T-helper 9 cell (primary cell): ENCODE data around the gene CTIF.
"Not testable (repeated sequence)": the region's sequence is repeated elsewhere in the genome, so short reads cannot be mapped to it uniquely, and the experiment has no call there.

Source experiments
- DNase-seq: peaks from one replicate; pipeline ENCODE4 v3.0.0-alpha.2; 2020
- total RNA-seq, 2 donors: gene quantifications; one replicate each; lab custom pipeline; 2026; lab: John Stamatoyannopoulos, UW

The CTIF gene
- 7.7 to 17.1 reads per million in 2 donors for total RNA-seq

DNA sequence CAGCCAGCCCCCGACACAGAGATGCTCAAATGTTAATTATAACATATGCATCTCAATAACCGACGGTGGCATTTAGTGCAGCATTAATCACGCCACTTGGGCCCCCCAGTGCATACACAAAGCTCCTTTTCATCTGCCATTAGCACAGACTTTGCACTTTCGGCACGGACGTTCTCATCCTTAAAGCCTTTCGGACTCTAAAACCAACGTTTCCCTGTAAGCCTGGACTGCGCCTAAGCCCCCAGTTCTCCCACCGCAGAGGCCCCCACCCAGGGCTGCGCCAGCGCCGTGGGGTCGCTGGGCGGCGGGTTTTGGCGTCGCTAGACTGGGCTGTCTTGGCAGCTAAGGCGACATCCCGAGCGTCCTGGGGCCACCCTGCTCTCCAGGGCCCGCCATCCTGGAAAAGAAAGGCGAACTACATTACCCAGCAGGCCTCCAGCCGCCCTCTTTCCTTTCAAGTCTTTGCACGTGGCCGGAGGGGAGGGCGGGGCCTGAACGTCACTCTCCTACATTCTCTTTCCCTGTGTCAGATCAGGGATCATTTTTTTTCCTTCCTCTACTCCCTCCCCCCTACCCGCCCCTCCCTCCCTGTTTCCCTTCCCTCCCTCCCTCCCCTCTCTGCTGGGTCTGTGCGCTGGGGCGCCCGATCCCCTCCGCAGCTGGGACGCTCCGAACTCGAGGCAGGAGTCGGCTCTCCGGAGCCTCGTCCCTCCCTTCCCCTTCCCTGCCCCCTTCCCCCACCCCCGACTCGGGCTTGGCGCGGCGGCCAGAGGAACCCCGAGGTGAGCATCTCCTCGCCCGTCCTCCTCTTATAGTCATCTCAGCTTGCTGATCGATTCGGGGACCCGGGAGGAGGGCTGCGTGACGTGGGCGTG lies at the start of gene CTIF:
Gene CTIF, plus strand, starts transcription at position 501 of the 875 bp plus-strand sequence. CDS start 80,535 bp downstream, outside the sequence.
- DNase-seq, result peak; percentile 45

DNA sequence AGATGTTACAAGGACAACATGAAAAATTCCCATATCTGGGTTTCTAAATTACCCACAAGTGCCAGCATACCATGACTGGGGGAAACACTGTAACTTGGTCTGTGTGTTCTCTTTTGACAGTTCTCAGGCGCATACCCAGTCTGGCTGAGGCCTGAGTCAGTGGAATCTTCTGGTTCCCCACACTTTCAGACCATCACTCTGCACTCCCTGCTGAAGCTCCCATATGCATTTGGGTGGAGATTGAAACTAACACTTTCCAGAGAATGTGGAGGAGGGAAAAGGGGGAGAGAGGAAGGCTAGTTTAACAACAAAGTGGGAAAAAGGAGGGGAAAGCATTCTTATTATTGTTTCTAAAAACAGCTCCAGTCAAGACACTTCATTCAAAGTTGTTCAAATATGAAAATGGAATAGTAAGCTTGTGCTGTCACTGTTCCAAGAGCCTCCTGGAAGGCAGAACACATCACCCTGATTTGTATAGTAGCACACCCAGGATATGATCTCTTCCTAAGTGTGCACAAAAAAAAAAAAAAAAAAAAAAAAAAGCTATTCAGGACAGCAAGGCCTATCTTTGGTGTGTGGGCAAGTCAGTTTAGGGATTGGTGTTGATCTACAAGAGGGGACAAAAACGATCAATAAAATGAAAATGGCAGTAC lies 48.1 kb upstream of the CTIF start:
- DNase-seq, result no peak

DNA sequence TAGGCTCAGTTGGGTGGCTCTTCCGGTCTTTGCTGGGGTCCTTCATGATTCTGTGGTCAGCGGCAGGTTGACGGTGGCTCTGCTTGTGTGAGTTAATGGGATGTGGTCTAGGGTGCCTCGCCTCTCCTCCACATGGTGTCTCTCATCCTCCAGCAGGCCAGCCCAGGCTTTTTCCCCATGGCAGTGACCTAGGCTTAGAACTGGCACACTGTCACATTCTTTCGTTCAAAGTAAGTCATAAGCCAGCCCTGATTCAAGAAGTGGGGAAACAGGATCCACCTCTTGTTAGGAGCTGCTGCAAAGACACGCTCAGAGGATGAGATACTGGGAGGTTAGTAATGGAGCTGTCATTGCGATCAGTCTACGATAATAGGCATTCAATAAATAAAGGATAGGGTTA lies 46.0 kb upstream of the CTIF start:
- DNase-seq, result no peak

DNA sequence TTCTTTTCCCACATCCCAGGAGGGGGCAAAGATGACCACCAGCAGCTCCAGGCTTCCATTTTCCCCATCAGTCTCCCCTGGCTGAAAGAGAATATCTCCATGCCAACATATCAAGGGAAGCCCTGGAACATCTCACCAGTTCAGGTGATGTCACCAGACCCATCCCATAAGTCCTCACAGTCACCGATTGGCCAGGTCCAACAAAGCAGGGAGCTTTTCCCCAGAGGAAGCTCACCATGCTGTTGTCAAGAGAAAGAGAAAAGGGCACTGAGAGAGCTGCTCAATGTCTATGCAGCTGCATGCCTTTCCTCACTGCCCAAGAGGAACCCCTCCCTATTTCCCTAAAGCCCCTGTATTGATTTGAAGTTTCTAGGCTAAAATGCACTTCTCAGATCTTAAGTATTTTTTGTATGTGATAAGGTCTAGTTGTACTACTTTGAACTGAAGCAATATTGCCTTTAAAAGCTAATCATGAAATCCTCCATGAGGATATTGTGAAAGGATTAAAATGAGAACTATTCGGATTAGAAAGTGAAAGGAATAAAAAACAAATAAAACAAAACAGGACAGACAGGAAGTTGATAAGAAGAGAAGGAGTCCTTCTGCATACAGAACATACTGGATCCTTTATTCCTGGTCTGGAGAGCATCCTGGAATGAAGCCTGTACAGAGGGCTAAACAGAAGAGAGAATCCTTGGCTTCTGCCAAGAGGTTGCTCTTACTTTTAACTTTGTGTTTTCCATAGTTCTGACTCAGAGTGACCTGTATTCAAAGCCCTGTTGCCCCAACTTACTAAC lies 45.2 kb upstream of the CTIF start:
- no peak for DNase-seq

GRCh38 chr18:48497863-48498262 lies 41.0 kb upstream of the CTIF start:
- DNase-seq, result no peak

DNA sequence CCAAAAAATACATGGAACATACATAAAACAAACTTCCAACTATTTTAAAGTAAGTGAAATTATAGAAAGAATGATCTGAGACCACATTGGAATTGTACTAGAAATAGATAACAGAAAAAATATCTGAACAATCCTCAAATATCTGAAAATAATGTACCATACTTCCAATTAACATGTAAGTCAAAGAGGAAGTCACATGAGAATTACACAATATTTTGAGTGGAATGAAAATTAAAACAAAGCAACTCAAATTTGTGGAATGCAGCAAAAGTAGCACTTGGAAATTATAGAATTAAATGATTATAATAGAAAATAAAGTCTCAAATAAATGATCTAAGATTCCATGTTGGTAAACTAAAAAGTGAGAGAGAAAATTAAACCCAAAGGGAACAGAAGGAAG lies 38.3 kb upstream of the CTIF start:
- DNase-seq, result no peak

DNA sequence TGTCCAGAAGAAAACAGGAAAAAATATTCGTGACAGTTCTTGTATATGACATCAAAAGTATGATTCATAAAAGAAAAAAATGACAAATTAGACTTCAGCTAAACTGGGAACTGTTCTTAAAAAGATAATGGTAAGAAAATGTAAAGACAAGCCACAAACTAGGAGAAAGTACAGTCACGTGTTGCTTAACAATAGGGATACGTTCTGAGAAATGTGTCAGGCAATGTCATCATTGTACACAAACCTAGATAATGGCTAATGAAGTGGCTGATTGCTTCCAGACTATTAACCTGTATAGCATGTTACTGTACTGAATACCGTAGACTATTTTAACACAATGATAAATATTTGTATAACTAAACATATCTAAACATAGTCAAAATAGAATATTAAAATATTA lies 35.9 kb upstream of the CTIF start:
- DNase-seq, result no peak

DNA sequence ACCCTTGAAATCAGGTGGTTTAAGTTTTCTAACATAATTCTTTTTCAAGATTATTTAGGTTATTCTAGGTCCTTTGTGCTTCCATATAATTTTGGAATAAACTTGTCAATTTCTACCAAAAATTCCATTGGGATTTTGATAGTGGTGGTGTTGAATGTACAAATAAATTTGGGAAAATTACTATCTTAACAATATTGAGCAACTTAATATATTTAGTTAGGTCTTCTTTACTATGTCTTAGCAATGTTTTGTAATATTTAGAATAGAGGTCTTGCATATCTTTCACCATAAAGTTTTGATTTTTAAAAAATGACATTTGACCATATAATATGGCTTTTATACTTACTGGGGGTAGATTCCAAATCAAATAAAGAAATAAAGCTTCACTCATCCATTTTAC lies 34.0 kb upstream of the CTIF start:
- no peak for DNase-seq

DNA sequence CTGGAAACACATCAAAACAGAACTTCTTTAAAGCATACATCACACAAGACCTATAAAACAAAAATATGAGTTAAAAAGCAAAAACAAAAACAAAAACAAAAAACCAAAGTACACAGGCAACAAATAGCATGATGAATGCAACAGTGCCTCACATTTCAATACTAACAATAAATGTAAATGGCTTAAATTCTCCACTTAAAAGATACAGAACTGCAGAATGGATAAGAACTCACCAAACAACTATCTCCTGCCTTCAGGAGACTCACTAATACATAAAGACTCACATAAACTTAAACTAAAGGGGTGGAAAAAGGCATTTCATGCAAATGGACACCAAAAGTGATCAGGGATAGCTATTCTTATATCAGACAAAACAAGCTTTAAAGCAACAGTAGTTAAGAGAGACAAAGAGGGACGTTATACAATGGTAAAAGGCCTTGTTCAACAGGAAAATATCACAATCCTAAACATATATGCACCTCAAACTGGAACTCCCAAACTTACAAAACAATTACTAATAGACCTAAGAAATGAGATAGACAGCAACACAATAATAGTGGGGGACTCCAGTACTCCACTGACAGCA lies 31.8 kb upstream of the CTIF start:
- not testable (repeated sequence) for DNase-seq

DNA sequence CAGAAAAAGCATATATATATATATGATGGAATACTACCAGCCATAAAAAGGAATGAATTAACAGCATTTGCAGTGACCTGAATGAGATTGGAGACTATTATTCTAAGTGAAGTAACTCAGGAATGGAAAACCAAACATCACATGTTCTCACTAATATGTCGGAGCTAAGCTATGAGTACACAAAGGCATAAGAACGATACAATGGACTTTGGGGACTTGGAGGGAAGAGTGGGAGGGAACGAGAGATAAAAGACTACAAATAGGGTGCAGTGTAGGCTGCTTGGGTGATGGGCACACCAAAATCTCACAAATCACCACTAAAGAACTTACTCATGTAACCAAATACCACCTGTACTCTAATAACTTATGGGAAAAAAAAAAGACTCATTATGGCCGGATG lies 26.3 kb upstream of the CTIF start:
- not testable (repeated sequence) for DNase-seq

DNA sequence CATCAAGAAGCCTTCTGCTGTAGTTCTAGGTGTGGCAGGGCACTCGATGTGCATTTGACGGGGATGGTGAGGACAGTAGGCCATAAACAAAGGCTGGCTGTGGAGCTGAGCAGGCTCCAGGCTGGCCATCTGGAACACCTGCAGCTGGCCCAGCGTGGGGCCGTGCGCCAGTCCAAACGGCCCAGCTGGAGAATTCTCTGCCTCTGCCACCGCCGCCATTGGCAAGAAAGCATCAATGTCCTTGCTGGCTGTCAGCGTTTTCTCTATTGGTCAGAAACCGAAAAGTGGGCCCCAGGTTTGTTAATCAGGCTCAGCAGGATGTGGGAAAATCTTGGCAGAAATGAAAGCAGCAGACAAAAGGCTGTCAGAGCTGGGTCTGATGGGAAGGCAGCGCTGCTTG lies 24.0 kb upstream of the CTIF start:
- no peak for DNase-seq

- DNase-seq, result no peak
These were observed 21.8 kb upstream of the CTIF start for GRCh38 chr18:48517048-48517447.

- DNase-seq, result no peak
These were observed 19.3 kb upstream of the CTIF start for GRCh38 chr18:48519431-48520100.

- DNase-seq, result no peak
These were observed 17.1 kb upstream of the CTIF start for GRCh38 chr18:48521723-48522122.

- no peak for DNase-seq
These were observed 13.2 kb upstream of the CTIF start for GRCh38 chr18:48525671-48526070.

DNA sequence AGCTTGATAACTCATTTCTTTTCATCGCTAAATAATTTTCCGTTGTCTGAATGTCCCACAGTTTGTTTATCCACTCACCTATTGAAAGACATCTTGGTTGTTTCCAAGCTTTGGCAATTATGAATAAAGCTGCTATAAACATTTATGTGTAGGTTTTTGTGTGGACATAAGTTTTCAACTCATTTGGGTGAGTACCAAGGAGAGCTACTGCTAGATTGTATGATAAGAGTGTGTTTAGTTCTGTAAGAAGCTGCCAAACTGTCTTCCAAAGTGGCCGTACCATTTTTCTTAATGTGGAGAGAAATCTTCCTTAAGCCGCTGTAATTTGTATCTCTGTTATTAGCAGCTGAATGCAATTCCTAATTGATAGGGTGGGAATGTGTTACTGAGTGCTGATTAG lies 11.4 kb upstream of the CTIF start:
- no peak for DNase-seq

DNA sequence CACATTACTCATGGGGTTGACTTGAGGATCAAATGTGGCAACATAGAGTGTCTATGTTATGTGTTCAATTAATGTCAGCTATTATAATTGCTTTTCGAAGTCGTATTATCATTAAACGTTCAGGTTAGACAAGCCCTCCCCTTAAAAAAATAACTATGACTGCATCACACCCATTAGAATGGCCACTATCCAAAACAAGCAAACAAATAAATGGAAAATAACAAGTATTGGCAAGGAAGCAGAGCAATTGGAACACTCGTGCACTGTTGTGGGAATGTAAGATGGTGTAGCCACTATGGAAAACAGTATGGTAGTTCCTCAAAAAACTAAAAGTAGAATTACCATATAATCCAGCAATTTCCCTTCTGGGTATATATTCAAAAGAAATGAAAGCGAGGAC lies 10.0 kb upstream of the CTIF start:
- DNase-seq, result no peak

- no peak for DNase-seq
These were observed 9.0 kb upstream of the CTIF start for GRCh38 chr18:48529796-48530195.

GRCh38 chr18:48530399-48531081 lies 8.3 kb upstream of the CTIF start:
- no peak for DNase-seq

- DNase-seq, result no peak
These were observed 7.8 kb upstream of the CTIF start for GRCh38 chr18:48531082-48531403.

DNA sequence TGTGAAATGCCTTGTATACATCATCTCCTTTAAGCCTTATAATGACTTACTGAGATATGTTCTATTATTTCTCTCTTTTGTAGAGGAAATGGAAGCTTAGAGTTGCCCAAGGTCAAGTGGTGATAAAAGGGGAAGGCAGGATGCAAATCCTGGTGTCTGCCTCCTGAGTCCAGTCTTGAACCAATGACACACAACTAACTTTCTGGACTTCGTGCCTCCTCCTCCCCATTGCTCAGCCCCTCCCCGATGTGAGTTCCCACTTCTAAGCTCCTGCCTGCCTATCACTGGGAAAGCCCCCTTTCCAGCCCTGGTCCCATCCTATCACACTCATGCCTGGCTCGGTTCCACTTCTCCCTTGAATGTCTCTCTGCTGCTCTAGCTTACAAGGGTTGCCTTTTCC lies 6.9 kb upstream of the CTIF start:
- DNase-seq, result no peak
